SK-N-SH (cell line): ENCODE data around the gene MLXIPL. TPM values are rescaled to one million over a fixed set of nuclear protein-coding genes. Genes with fewer than 3 reads are reported as not detected.
"Not testable (repeated sequence)": the region's sequence is repeated elsewhere in the genome, so short reads cannot be mapped to it uniquely, and the experiment has no call there.

ENCODE experiments used
- CTCF ChIA-PET: fragments of 300-600, 350-600 bp; formaldehyde crosslinking; extraction: SDS; loops from one replicate; lab custom pipeline; 2021; lab: Yijun Ruan, JAX
- POLR2A ChIA-PET: fragments of 350-600 bp; sonication (Branson Sonifier 250); formaldehyde crosslinking; extraction: SDS; loops from one replicate; lab custom pipeline; 2020; ENCODE audit warnings: antibody characterized with exemption, inconsistent platforms; lab: Yijun Ruan, JAX
- DNase-seq: peaks from one replicate; pipeline ENCODE4 v3.0.0; 2012
- H2AFZ ChIP-seq: fragments of 200-600 bp; sonication (generic); 2 replicates; pipeline ENCODE4 v1.8.1; 2016; ENCODE audit warnings: antibody characterized with exemption, mild to moderate bottlenecking, low read depth
- H3F3A ChIP-seq: fragments of 200-600 bp; sonication (generic); replicated peaks from 2 replicates; pipeline ENCODE3; 2016; ENCODE audit warnings: antibody characterized with exemption, mild to moderate bottlenecking; ENCODE audit not compliant: insufficient read depth
- H3K27ac ChIP-seq, 2 experiments: fragments of 200-500 bp in 1 of 2; fragments of 200-600 bp in 1 of 2; sonication (Bioruptor generic) in 1 of 2; sonication (generic), shearing (Covaris generic) in 1 of 2; 2 replicates each; pipeline versions ENCODE4 v1.5.1 to v1.6.1; 2014 to 2016; ENCODE audit warnings: low read depth in 2 of 2, inconsistent platforms in 1 of 2, low read length in 1 of 2, mild to moderate bottlenecking in 1 of 2, mixed read lengths in 1 of 2
- H3K27me3 ChIP-seq: fragments of 200-600 bp; sonication (generic), shearing (Covaris generic); 2 replicates; pipeline ENCODE4 v1.6.1; 2016; ENCODE audit warnings: mixed run types; ENCODE audit not compliant: insufficient read depth
- H3K36me3 ChIP-seq, 2 experiments: fragments of 200-500 bp in 1 of 2; fragments of 200-600 bp in 1 of 2; sonication (Bioruptor generic) in 1 of 2; sonication (generic) in 1 of 2; replicated peaks in 1 of 2; 2 replicates each; pipeline versions ENCODE3 to v1.5.1; 2014 to 2016; ENCODE audit warnings: low read length in 1 of 2, mild to moderate bottlenecking in 1 of 2; ENCODE audit not compliant: insufficient read depth in 2 of 2, control insufficient read depth in 1 of 2
- H3K4me1 ChIP-seq, 2 experiments: fragments of 200-500 bp in 1 of 2; fragments of 200-600 bp in 1 of 2; sonication (Bioruptor generic) in 1 of 2; sonication (generic), shearing (Covaris generic) in 1 of 2; 2 replicates each; pipeline versions ENCODE4 v1.5.1 to v1.6.1; 2014 to 2016; ENCODE audit warnings: low read depth in 1 of 2, low read length in 1 of 2, mixed run types in 1 of 2; ENCODE audit not compliant: insufficient read depth in 2 of 2, control insufficient read depth in 1 of 2
- H3K4me2 ChIP-seq: fragments of 200-600 bp; sonication (generic), shearing (Covaris generic); 2 replicates; pipeline ENCODE4 v1.6.1; 2017; ENCODE audit warnings: mixed run types
- H3K4me3 ChIP-seq, 2 experiments: fragments of 200-500 bp in 1 of 2; fragments of 200-600 bp in 1 of 2; sonication (Bioruptor generic) in 1 of 2; sonication (generic), shearing (Covaris generic) in 1 of 2; 2 replicates each; pipeline versions ENCODE4 v1.5.1 to v1.8.1; 2014 to 2016; ENCODE audit warnings: low read depth in 2 of 2, inconsistent platforms in 1 of 2, low read length in 1 of 2, mild to moderate bottlenecking in 1 of 2, mixed read lengths in 1 of 2, moderate library complexity in 1 of 2
- H3K79me2 ChIP-seq: fragments of 200-600 bp; sonication (generic); 2 replicates; pipeline ENCODE4 v1.8.1; 2017; ENCODE audit warnings: mild to moderate bottlenecking; ENCODE audit not compliant: insufficient read depth
- H3K9ac ChIP-seq: fragments of 200-600 bp; sonication (generic); 2 replicates; pipeline ENCODE4 v1.6.1; 2017; ENCODE audit warnings: mixed run types
- H3K9me2 ChIP-seq: fragments of 200-600 bp; sonication (generic); 2 replicates; pipeline ENCODE4 v1.6.1; 2017; ENCODE audit warnings: mixed run types
- H3K9me3 ChIP-seq: fragments of 200-600 bp; sonication (generic); 2 replicates; pipeline ENCODE4 v1.6.1; 2017; ENCODE audit warnings: mixed run types, mild to moderate bottlenecking, moderate library complexity
- H4K20me1 ChIP-seq: fragments of 200-600 bp; sonication (generic); 2 replicates; pipeline ENCODE4 v1.6.1; 2017; ENCODE audit warnings: mild to moderate bottlenecking, mixed run types; ENCODE audit not compliant: insufficient read depth
- ELF1 ChIP-seq: IDR thresholded peaks from 2 replicates; pipeline ENCODE4 v1.4.0; 2012
- EZH2phosphoT487 ChIP-seq: fragments of 200-600 bp; sonication (generic); IDR thresholded peaks from 2 replicates; pipeline ENCODE4 v1.6.1; 2017; ENCODE audit warnings: low read depth, mixed run types, mild to moderate bottlenecking, antibody characterized with exemption, moderate library complexity, borderline replicate concordance
- GABPA ChIP-seq: IDR thresholded peaks from 2 replicates; pipeline ENCODE4 v1.4.0; 2012; ENCODE audit warnings: low read depth, mild to moderate bottlenecking
- JUND ChIP-seq: IDR thresholded peaks from 2 replicates; pipeline ENCODE4 v1.4.0; 2012
- MAX ChIP-seq: IDR thresholded peaks from 2 replicates; pipeline ENCODE4 v1.4.0; 2012; ENCODE audit warnings: low read depth
- POLR2AphosphoS5 ChIP-seq: IDR thresholded peaks from 2 replicates; pipeline ENCODE4 v1.6.1; 2012; ENCODE audit warnings: low read depth, low read length
- REST ChIP-seq: IDR thresholded peaks from 2 replicates; pipeline ENCODE4 v1.6.1; 2012; ENCODE audit warnings: mild to moderate bottlenecking, low read depth, low read length, moderate library complexity
- SIN3A ChIP-seq: IDR thresholded peaks from 2 replicates; pipeline ENCODE4 v1.6.1; 2012; ENCODE audit warnings: low read depth, mild to moderate bottlenecking, low read length, moderate library complexity, borderline replicate concordance
- USF1 ChIP-seq: IDR thresholded peaks from 2 replicates; pipeline ENCODE4 v1.4.0; 2012; ENCODE audit warnings: low read depth, borderline replicate concordance
- ZBTB33 ChIP-seq: IDR thresholded peaks from 2 replicates; pipeline ENCODE4 v1.4.0; 2012; ENCODE audit warnings: low read depth, borderline replicate concordance
- WGBS: methylation state at CpG from one replicate; pipeline ENCODE4 v1.1.6; 2017; ENCODE audit warnings: low lambda C conversion rate; 5-methylcytosine and 5-hydroxymethylcytosine counted together
- polyA plus RNA-seq, 3 experiments: library from polyadenylated mRNA; depleted of rRNA; stranded (reverse); fragments of >200 nt; gene quantifications; 2 replicates each; pipeline ENCODE4 v1.2.3, GENCODE V29; 2012
- TF ChIP-seq, protein P1 (sequence below): fragments of 200-600 bp; sonication (generic); IDR thresholded peaks from 2 replicates; pipeline ENCODE4 v1.6.1; 2017; ENCODE audit warnings: antibody characterized with exemption, mild to moderate bottlenecking, moderate library complexity

The MLXIPL gene
- polyA plus RNA-seq, 1 of the 3 experiments (the other 2 are of a cell fraction), result 0.21 TPM

DNA sequence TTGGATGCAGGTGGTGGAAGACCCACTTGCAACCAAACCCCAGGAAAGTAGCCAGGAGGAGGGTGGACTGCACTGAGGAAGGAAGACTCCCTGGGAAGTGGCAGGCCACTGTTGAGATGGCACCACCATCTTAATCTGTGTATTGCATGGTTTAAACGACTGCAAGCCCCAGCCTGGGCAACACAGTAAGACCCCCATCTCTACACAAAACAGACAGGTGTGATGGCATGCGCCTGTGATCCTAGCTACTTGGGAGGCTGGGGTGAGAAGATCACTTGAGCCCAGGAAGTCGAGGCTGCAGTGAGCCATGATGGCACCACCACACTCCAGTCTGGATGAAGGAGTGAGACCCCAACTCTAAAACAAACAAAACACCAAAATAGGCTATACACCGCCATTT lies 57.2 kb downstream of the MLXIPL start:
- WGBS, result 62% methylated on average over 4 of the region's 4 CpGs
- H3K27me3 ChIP-seq, result no peaks in the 10 kb centered on the region
- peaks cover 24% of the 10 kb centered on the region for H3F3A ChIP-seq
- no peaks in the 10 kb centered on the region for H3K9me2 ChIP-seq
- no peaks in the 10 kb centered on the region; the same call in 1 of the 2 replicates for H3K79me2 ChIP-seq
- TF ChIP-seq REST (no peak), SIN3A (no peak), MAX (no peak), USF1 (no peak), POLR2AphosphoS5 (no peak), EZH2phosphoT487 (no peak), GABPA (no peak), JUND (no peak), ELF1 (no peak), ZBTB33 (no peak)
- TF ChIP-seq, protein P1, sequence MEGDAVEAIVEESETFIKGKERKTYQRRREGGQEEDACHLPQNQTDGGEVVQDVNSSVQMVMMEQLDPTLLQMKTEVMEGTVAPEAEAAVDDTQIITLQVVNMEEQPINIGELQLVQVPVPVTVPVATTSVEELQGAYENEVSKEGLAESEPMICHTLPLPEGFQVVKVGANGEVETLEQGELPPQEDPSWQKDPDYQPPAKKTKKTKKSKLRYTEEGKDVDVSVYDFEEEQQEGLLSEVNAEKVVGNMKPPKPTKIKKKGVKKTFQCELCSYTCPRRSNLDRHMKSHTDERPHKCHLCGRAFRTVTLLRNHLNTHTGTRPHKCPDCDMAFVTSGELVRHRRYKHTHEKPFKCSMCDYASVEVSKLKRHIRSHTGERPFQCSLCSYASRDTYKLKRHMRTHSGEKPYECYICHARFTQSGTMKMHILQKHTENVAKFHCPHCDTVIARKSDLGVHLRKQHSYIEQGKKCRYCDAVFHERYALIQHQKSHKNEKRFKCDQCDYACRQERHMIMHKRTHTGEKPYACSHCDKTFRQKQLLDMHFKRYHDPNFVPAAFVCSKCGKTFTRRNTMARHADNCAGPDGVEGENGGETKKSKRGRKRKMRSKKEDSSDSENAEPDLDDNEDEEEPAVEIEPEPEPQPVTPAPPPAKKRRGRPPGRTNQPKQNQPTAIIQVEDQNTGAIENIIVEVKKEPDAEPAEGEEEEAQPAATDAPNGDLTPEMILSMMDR, result no peak
- peaks cover 29 to 34% of the 10 kb centered on the region in 2 experiments for H3K36me3 ChIP-seq
- H3K9me3 ChIP-seq, result no peaks in the 10 kb centered on the region
- no peaks in the 10 kb centered on the region for H4K20me1 ChIP-seq
- H3K9ac ChIP-seq, result no peak overlapping the region
- no peaks in the 10 kb centered on the region for H3K4me1 ChIP-seq
- no peak overlapping the region for H3K4me2 ChIP-seq
- POLR2A ChIA-PET, result no interaction called here
- DNase-seq, result no peak
- CTCF ChIA-PET, result interaction anchor here (1.1 to 3.2 kb wide), 3 partner anchors 11 to 167 kb away, joined by 3 to 12 read pairs (median 5); partner anchors contain the start of gene TBL2
- H2AFZ ChIP-seq, result no peak overlapping the region
- no peak overlapping the region for H3K27ac ChIP-seq
- no peak overlapping the region for H3K4me3 ChIP-seq

DNA sequence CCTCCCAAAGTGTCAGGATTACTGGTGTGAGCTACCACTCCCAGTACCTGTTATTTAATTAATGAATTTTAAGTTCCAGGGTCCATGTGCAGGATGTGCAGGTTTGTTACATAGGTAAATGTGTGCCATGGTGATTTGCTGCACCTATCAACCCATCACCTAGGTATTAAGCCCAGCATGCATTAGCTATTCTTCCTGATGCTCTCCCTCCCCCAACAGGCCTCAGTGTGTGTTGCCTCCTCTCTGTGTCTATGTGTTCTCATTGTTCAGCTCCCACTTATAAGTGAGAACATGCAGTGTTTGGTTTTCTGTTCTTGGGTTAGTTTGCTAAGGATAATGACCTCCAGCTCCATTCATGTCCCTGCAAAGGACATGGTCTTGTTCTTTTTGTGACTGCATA lies 57.9 kb downstream of the MLXIPL start:
- CTCF ChIA-PET, result interaction anchor here (1.0 to 3.2 kb wide), 4 partner anchors 9 to 168 kb away, joined by 3 to 12 read pairs (median 4); partner anchors contain the start of genes BCL7B and TBL2
- H3K4me2 ChIP-seq, result peak overlapping the region; percentile 46

More for the DNA sequence above, 57.9 kb downstream of the MLXIPL start:
- not testable (repeated sequence) for H3K79me2 ChIP-seq, H3K4me1 ChIP-seq, H4K20me1 ChIP-seq, DNase-seq, H3K27ac ChIP-seq, H3K9me3 ChIP-seq, H2AFZ ChIP-seq, H3K9ac ChIP-seq, H3K27me3 ChIP-seq, H3K9me2 ChIP-seq
- Histone ChIP-seq H3F3A (peaks cover 24% of the 10 kb centered on the region), H3K36me3 (peaks cover 25 to 27% of the 10 kb centered on the region in 2 experiments), H3K4me3 (peak overlapping the region in 1 of 2 experiments; percentile 21; a peak in 1 of 4 replicates)
- POLR2A ChIA-PET, result interaction anchor here (1.0 to 1.1 kb wide), 3 partner anchors 10 to 44 kb away, joined by 3 to 6 read pairs (median 5); partner anchors contain the start of gene BAZ1B
